ENCODE results near the gene MIPEP. TPM values are rescaled to one million over a fixed set of nuclear protein-coding genes. Genes with fewer than 3 reads are reported as not detected.

MIPEP gene
- total RNA-seq, 1 donor from 2014 or later = 7.8 TPM

DNA sequence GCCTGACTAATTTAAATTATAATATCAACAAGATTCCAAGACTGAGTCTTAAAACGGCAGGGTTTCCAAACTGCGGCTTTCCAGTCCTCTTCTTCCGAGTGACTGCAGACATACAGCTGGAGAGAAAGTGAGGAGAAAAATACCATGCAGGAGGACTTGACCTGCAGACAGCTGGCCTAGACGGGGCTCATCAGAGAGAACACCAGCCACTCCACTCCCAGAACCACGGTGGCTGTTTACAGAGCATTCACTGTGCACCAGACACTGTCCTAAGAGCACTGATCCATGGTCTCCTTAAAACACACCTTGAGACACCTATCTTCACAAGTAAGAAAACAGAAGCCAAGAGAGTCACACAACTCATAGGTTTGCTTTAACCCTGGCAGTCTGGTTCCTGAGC is 152.7 kb downstream of the MIPEP start:
- peaks cover 1% of the 10 kb centered on the region for H3K36me3 Mint-ChIP-seq (ENCODE audit: low read depth)
- DNase-seq (ENCODE audit: low spot score) = no peak
- no peak overlapping the region for H3K4me3 Mint-ChIP-seq
- H3K27me3 Mint-ChIP-seq (ENCODE audit: insufficient read depth) = no peaks in the 10 kb centered on the region
- no peaks in the 10 kb centered on the region for H3K9me3 Mint-ChIP-seq
- intact Hi-C loops (cut with micrococcal nuclease) = no loop called here
- no peak overlapping the region for H3K27ac Mint-ChIP-seq
- no peaks in the 10 kb centered on the region for H3K4me1 Mint-ChIP-seq (ENCODE audit: low read depth)

DNA sequence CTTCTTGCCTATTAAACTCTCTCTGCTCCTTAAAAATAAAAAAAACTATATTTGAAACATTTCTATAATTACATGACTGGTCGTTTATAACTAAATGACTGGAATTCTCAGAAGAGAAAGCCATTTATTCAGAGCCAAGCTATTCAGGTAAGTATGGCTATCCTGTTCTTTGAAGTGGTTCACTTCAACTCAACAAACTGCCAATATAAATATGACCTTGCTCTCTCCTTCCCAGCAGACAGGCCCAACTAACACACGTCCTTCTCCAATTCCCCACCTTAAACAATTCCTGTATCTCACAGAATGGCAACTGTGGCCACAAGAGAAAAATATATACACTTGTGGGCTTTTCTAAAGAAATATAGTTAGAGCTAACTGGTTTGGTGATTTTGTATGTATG is 153.9 kb downstream of the MIPEP start:
- Mint-ChIP-seq H3K9me3 (no peaks in the 10 kb centered on the region), H3K36me3 (ENCODE audit: low read depth) (peaks cover 1% of the 10 kb centered on the region), H3K4me3 (no peak overlapping the region), H3K27ac (no peak overlapping the region), H3K4me1 (ENCODE audit: low read depth) (no peaks in the 10 kb centered on the region), H3K27me3 (ENCODE audit: insufficient read depth) (no peaks in the 10 kb centered on the region)
- intact Hi-C loops (cut with micrococcal nuclease) = no loop called here
- no peak for DNase-seq (ENCODE audit: low spot score)

DNA sequence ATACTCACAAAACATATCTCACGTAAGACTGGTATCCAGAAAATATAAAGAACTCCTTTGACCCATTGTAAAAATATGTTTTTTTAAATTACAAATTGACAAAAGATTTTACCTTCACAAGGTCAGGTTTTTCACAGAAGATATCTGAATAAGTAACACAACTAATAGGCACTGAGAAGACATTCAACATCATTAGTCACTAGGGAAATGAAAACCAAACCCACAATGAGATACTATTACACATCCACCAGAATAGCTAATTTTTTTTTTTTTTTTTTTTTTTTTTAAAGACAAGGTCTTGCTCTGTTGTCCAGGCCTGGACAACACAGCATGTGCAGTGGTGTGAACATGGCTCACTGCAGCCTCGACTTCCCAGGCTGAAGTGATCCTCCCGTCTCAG is 157.5 kb downstream of the MIPEP start:
- intact Hi-C loops (cut with micrococcal nuclease) = no loop called here
- Mint-ChIP-seq H3K36me3 (ENCODE audit: low read depth) (no peaks in the 10 kb centered on the region), H3K27ac (no peak overlapping the region), H3K4me3 (no peak overlapping the region), H3K9me3 (no peaks in the 10 kb centered on the region), H3K4me1 (ENCODE audit: low read depth) (no peaks in the 10 kb centered on the region), H3K27me3 (ENCODE audit: insufficient read depth) (no peaks in the 10 kb centered on the region)
- no peak for DNase-seq (ENCODE audit: low spot score)

DNA sequence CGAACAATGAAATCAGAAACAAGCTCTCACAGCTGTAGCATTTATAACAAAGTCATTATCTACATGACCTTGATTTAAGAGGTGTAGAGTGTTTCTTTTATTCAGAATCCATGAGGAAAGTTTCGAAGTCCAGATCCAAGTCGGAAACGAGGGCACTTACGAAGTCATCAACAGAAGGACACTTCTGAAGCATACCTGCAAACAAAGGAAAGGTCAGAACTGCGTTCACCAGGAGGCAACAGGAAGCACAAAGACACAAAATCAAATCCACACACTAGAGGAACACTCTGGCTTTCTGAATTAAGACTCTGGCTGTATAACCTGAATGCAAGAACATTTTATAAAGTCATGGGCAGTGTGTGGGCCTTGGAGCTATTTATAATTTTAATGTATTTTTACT is 158.9 kb downstream of the MIPEP start:
- Mint-ChIP-seq H3K4me1 (ENCODE audit: low read depth) (no peaks in the 10 kb centered on the region), H3K9me3 (no peaks in the 10 kb centered on the region), H3K27ac (no peak overlapping the region), H3K4me3 (no peak overlapping the region), H3K36me3 (ENCODE audit: low read depth) (no peaks in the 10 kb centered on the region), H3K27me3 (ENCODE audit: insufficient read depth) (no peaks in the 10 kb centered on the region)
- DNase-seq (ENCODE audit: low spot score) = no peak
- intact Hi-C loops (cut with micrococcal nuclease) = no loop called here

DNA sequence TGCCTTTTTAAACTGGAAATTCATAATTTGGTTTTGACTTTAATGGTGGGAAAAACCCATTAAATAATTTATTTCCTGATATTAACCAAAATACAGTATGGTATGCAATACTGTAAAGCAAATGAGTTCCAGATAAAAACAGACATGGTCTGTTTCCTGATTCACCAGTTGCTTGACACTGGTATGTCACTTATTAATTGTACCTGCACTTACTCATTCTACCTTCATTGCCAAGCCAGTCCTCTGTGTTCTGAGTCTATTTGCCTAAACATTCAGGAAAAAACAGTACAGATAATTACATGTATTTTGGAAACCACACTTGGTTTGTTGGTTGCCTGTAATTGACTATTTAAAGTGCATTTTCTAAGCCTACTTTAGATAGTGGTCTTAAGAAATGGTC is 159.7 kb downstream of the MIPEP start:
- Mint-ChIP-seq H3K36me3 (ENCODE audit: low read depth) (no peaks in the 10 kb centered on the region), H3K4me3 (no peak overlapping the region), H3K4me1 (ENCODE audit: low read depth) (no peaks in the 10 kb centered on the region), H3K27me3 (ENCODE audit: insufficient read depth) (no peaks in the 10 kb centered on the region), H3K9me3 (no peaks in the 10 kb centered on the region), H3K27ac (no peak overlapping the region)
- intact Hi-C loops (cut with micrococcal nuclease) = no loop called here
- DNase-seq (ENCODE audit: low spot score) = no peak

DNA sequence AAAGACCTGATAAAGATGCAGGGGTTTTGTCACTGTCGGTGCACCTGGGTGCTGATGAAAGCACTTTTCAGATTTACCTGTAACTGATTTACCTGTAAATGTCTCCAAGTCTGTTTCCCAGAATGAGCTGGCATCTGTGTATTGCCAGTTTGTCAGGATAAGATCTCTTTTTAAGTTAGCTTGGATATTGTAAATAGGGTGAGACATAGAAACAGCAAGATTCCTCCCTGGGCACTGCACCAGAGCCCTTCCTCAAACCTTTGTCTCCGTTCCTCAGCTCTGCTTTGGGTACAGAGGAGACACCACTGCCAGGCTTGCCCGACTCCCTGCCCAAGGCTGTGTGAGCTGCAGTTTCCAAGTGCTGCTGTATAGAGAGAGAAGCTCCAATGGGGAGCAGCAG is 160.4 kb downstream of the MIPEP start:
- DNase-seq (ENCODE audit: low spot score) = no peak
- H3K36me3 Mint-ChIP-seq (ENCODE audit: low read depth) = no peaks in the 10 kb centered on the region
- H3K9me3 Mint-ChIP-seq = no peaks in the 10 kb centered on the region
- no peak overlapping the region for H3K27ac Mint-ChIP-seq
- H3K4me1 Mint-ChIP-seq (ENCODE audit: low read depth) = no peaks in the 10 kb centered on the region
- H3K27me3 Mint-ChIP-seq (ENCODE audit: insufficient read depth) = no peaks in the 10 kb centered on the region
- H3K4me3 Mint-ChIP-seq = no peak overlapping the region
- intact Hi-C loops (cut with micrococcal nuclease) = no loop called here

DNA sequence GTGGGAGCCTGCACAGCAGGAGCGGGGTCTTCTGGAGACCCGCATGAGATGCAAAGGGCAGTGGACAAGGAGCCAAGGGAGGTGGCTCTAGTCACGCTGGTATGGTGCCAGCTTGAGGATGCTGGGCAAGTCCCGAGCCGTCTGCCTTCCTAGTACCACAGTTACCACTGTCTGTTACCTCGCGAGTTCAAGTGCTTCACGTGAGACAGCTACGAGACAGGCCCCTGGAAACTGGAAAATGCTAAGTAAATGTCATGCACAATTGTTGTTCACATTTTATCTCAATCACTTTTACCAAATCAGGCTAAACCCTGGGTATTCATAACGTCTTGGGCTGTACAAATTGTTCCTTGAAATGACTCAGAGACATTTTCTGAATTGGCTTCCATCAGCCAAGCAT is 163.3 kb downstream of the MIPEP start:
- no peaks in the 10 kb centered on the region for H3K36me3 Mint-ChIP-seq (ENCODE audit: low read depth)
- no peaks in the 10 kb centered on the region for H3K4me1 Mint-ChIP-seq (ENCODE audit: low read depth)
- H3K27me3 Mint-ChIP-seq (ENCODE audit: insufficient read depth) = no peaks in the 10 kb centered on the region
- intact Hi-C loops (cut with micrococcal nuclease) = no loop called here
- DNase-seq (ENCODE audit: low spot score) = no peak
- H3K4me3 Mint-ChIP-seq = no peak overlapping the region
- no peaks in the 10 kb centered on the region for H3K9me3 Mint-ChIP-seq
- no peak overlapping the region for H3K27ac Mint-ChIP-seq

DNA sequence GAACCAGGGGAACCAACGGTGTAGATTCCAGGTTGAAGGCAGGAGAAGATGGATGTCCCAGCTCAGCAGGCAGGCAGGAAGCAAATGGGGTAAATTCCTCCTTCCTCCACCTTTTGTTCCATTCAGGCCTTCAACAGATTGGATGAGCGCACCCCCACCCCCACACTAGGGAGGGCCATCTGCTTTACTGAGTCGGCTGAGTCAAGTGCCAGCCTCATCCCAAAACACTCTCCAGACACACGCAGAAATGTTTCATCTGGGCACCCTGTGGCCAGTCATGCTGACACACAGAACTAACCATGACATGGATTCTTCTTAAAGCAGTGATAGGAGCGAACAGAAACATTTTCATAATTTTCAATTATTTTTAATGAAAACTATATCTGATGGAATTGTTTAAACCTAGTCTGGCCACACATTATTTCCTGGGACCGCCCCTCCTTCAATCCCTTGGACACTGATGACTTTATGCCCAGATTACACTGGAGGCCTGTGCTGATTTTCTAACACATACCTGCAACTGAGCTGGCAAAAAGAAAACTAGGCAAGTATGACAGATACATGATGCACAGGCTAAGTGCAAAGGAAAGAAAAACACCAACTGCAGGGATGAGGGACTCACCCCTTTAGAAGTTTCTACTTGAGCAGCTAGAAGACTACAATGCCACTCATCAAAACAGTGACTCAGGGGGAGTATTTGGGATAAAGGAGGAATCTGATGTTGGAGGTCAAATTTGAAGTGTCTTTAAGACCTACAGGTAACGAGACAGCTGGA is 164.8 kb downstream of the MIPEP start:
- no peak for DNase-seq (ENCODE audit: low spot score)
- no peaks in the 10 kb centered on the region for H3K4me1 Mint-ChIP-seq (ENCODE audit: low read depth)
- H3K27me3 Mint-ChIP-seq (ENCODE audit: insufficient read depth) = no peaks in the 10 kb centered on the region
- no peak overlapping the region for H3K4me3 Mint-ChIP-seq
- intact Hi-C loops (cut with micrococcal nuclease) = no loop called here
- H3K9me3 Mint-ChIP-seq = no peaks in the 10 kb centered on the region
- H3K27ac Mint-ChIP-seq = no peak overlapping the region
- no peaks in the 10 kb centered on the region for H3K36me3 Mint-ChIP-seq (ENCODE audit: low read depth)

DNA sequence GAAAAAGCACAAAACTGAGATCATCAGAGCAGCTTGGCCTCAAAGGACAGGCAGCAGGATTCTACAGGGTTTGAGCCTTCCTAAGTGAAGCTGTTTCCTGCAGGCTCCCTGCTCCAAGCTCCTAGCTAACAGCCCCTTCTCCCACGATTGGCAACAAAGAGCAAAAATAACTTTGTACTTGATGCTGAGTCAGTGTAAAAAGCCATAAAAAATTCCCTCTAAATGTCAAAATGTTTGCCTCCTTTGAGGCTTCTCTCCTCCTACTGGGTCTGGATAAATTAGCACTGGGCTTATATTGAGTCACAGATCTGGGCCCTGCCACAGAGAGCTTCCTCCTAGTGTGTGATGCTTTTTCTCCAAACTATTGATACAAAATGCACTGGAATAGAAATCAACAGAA is 165.7 kb downstream of the MIPEP start:
- H3K9me3 Mint-ChIP-seq = no peaks in the 10 kb centered on the region
- no peak overlapping the region for H3K27ac Mint-ChIP-seq
- intact Hi-C loops (cut with micrococcal nuclease) = no loop called here
- no peak for DNase-seq (ENCODE audit: low spot score)
- no peaks in the 10 kb centered on the region for H3K27me3 Mint-ChIP-seq (ENCODE audit: insufficient read depth)
- H3K4me1 Mint-ChIP-seq (ENCODE audit: low read depth) = no peaks in the 10 kb centered on the region
- H3K36me3 Mint-ChIP-seq (ENCODE audit: low read depth) = no peaks in the 10 kb centered on the region
- no peak overlapping the region for H3K4me3 Mint-ChIP-seq

DNA sequence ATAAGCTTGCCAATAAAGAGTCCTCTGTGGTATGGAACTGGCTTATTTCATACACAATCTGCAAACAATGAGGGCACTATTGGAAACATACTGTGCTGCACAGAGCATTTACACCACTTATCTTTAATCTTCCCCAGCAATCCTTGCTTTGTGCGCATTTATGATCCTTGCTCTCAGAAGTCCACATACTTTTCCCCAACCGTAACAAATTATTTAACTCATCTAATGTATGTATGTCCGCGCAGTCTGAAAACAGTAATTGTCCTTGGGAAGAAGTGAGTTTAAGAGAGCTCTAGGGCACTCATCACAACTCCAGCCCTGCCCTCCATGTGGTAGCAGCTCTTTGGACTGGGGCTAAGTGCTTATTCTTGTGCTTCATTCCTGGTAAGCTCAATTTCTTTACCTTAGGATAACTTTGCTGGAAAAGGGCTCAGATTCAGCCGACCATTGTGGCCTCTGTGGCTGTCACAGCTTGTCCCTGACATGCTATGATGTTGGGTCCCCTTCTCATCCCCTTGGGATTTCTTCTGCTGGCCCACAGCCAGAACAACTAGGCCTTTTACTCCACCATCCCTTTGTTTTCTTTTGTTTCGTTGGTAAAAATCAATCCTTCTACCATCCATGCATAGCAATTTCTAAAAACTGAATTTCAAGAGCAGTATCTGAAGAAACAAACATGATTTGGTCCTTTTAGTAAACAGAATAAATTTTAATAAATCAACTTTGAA is 166.3 kb downstream of the MIPEP start:
- Mint-ChIP-seq H3K36me3 (ENCODE audit: low read depth) (no peaks in the 10 kb centered on the region), H3K4me3 (no peak overlapping the region), H3K9me3 (no peaks in the 10 kb centered on the region), H3K27me3 (ENCODE audit: insufficient read depth) (no peaks in the 10 kb centered on the region), H3K4me1 (ENCODE audit: low read depth) (no peaks in the 10 kb centered on the region), H3K27ac (no peak overlapping the region)
- intact Hi-C loops (cut with micrococcal nuclease) = no loop called here
- DNase-seq (ENCODE audit: low spot score) = no peak

DNA sequence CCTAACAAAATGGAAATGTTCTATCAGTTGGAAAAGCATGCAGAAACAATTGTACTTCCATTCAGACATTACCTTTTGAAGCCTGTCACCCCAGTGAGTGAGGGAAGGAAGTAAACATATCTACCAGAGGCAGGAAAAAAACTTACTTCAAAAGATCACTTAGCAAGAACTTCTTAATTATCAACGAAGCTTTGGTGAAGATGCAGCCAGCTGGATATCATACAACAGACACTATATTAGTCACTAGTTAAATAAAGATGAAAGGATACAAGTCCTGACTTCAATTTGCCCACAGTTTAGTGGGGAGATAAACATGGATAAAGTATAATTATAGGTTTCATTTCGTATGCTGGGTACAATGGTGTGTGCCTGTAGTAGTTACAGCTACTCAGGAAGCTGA is 170.2 kb downstream of the MIPEP start:
- intact Hi-C loops (cut with micrococcal nuclease) = loop anchor here (5.0 to 10.0 kb wide), 2 partner anchors 153 to 254 kb away; no protein-coding TSS in a partner anchor
- DNase-seq (ENCODE audit: low spot score) = no peak
- Mint-ChIP-seq H3K27me3 (ENCODE audit: insufficient read depth) (peaks cover 10% of the 10 kb centered on the region), H3K27ac (no peak overlapping the region), H3K4me3 (no peak overlapping the region), H3K4me1 (ENCODE audit: low read depth) (no peaks in the 10 kb centered on the region), H3K36me3 (ENCODE audit: low read depth) (no peaks in the 10 kb centered on the region), H3K9me3 (no peaks in the 10 kb centered on the region)

DNA sequence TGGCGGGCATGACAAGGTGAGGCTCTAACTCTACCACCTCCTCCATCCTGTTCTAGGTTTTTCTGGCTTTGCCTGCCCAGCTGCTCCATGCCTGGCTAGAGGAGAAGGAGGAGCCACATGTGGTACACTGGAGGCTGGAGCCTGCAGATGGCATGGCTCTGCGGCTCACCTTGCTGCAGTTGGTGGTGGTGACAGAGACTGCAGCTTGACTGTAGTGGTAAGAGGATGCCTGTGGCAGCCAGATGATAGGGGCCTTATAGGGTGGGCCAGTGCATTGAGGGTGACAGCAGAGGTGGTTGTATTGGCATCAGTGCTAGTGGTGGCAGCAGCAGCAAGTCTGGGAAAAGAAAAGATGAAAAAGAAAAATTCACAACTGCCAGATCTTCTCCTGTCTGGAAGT is 172.8 kb downstream of the MIPEP start:
- Mint-ChIP-seq H3K27ac (no peak overlapping the region), H3K4me1 (ENCODE audit: low read depth) (no peaks in the 10 kb centered on the region), H3K4me3 (no peak overlapping the region), H3K9me3 (no peaks in the 10 kb centered on the region), H3K27me3 (ENCODE audit: insufficient read depth) (peaks cover 16% of the 10 kb centered on the region), H3K36me3 (ENCODE audit: low read depth) (no peaks in the 10 kb centered on the region)
- intact Hi-C loops (cut with micrococcal nuclease) = loop anchor here (5.0 to 10.0 kb wide), 2 partner anchors 156 to 252 kb away; no protein-coding TSS in a partner anchor
- no peak for DNase-seq (ENCODE audit: low spot score)

DNA sequence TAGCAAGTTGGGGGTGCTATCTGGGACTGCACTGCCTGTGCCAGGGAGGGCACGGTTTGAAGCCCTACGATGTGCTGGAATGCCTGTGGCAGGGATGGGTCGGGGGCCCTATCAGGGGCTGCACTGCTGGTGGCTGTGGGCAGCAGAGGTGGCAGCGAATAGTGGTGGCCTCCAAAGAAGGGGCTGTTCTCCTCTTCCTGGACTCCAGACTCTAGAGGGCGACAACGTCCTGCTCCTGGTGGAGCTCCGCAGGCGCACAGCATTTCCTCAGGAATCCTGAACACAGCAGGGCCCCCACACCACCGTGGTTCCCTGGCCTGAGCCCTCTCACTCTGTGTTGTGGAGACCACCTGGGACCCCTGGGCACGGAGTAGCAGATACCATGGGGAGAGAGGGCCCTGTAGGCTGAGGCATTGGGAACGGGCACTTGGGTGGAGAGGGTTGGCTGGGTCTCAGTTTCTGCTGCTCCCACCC is 173.4 kb downstream of the MIPEP start:
- no peaks in the 10 kb centered on the region for H3K36me3 Mint-ChIP-seq (ENCODE audit: low read depth)
- no peaks in the 10 kb centered on the region for H3K9me3 Mint-ChIP-seq
- H3K27me3 Mint-ChIP-seq (ENCODE audit: insufficient read depth) = peaks cover 16% of the 10 kb centered on the region
- no peaks in the 10 kb centered on the region for H3K4me1 Mint-ChIP-seq (ENCODE audit: low read depth)
- DNase-seq (ENCODE audit: low spot score) = no peak
- intact Hi-C loops (cut with micrococcal nuclease) = loop anchor here (5.0 to 10.0 kb wide), 2 partner anchors 157 to 251 kb away; no protein-coding TSS in a partner anchor
- no peak overlapping the region for H3K27ac Mint-ChIP-seq
- H3K4me3 Mint-ChIP-seq = no peak overlapping the region
